GM13977 (cell line): ENCODE data around the gene GPR55.

Experiments used
- DNase-seq: peaks from one replicate; pipeline ENCODE4 v3.0.0; 2012; ENCODE audit warnings: low spot score
- CTCF ChIP-seq: IDR thresholded peaks from 2 replicates; pipeline ENCODE4 v1.5.1; 2012; ENCODE audit warnings: mild to moderate bottlenecking, control low read depth; ENCODE audit not compliant: insufficient read depth; ENCODE audit errors: extremely low read depth, missing control alignments
- in situ Hi-C: fragments of 300-500 bp; cut with MboI; formaldehyde crosslinking; loops from one replicate; pipeline ENCODE4 v1.12.0; 2022; ENCODE audit warnings: low sequenced_read_pairs, low pct_unique_long_range_greater_than_20kb, mixed read lengths, inconsistent platforms; ENCODE audit not compliant: unreplicated experiment

Gene GPR55

DNA sequence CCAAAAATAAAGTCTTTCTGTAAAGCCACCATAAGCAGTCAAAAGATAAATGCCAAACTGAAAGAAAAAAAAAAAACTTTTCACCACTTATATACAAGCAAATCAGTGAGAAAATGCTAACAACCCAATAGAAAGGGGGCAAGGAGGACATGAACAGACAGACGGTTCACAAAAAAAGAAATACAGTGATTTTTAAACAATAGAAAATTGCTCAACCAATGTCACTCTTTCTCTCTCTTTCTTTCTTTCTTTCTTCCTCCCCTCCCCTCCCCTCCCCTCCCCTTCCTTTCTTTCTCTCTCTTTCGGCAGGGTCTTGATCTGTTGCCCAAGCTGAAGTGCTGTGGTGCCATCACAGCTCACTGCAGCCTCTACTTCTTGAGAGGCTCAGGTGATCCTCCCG lies 42.1 kb upstream of the GPR55 start:
- no peak for DNase-seq
- in situ Hi-C loops: no loop called here
- TF ChIP-seq CTCF: no peak

DNA sequence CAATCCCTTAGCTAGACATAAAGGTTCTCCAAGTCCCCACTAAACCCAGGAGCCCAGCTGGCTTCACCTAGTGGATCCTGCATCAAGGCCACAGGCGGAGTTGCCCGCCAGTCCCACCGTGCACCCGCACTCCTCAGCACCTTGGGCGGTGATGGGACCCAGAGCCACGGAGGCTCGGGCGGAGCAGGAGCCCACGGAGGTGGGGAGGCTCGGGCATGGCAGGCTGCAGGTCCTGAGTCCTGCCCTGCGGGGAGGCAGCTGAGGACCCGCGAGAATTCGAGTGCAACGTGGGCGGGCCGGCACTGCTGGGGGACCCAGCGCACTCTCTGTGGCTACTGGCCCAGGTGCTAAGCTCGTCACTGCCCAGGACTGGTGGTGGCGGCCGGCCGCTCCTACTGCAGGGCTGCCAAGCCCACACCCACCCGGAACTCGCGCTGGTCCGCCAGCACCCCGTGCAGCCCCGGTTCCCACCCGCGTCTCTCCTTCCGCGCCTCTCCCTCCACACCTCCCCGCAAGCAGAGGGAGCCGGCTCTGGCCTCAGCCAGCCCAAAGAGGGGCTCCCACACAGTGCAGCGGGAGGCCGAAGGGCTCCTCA lies 39.2 kb upstream of the GPR55 start:
- no peak for DNase-seq
- in situ Hi-C loops: no loop called here
- no peak for TF ChIP-seq CTCF

GRCh38 chr2:230961091-230961491 lies 36.0 kb upstream of the GPR55 start:
- in situ Hi-C loops: no loop called here
- DNase-seq: no peak
- no peak for TF ChIP-seq CTCF

DNA sequence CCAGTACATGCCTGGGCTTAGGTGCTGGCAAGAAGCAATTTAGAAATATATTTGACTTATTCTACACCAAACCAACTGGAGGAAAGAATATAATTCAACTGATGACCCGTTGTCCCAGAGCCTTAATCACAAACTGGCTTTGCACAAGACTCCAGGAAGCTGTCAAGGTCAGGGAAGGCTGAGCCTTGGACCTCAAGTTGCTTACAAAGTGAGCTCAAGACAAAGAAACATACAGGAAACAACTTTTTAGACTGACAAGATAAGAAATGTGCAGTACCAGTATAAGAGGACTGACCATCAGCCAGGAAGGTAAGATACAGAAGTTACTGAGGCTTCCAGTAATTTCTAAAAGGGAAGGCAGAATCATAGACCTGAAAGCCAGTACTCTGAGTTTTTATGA lies 35.0 kb upstream of the GPR55 start:
- in situ Hi-C loops: no loop called here
- no peak for DNase-seq
- TF ChIP-seq CTCF: no peak

DNA sequence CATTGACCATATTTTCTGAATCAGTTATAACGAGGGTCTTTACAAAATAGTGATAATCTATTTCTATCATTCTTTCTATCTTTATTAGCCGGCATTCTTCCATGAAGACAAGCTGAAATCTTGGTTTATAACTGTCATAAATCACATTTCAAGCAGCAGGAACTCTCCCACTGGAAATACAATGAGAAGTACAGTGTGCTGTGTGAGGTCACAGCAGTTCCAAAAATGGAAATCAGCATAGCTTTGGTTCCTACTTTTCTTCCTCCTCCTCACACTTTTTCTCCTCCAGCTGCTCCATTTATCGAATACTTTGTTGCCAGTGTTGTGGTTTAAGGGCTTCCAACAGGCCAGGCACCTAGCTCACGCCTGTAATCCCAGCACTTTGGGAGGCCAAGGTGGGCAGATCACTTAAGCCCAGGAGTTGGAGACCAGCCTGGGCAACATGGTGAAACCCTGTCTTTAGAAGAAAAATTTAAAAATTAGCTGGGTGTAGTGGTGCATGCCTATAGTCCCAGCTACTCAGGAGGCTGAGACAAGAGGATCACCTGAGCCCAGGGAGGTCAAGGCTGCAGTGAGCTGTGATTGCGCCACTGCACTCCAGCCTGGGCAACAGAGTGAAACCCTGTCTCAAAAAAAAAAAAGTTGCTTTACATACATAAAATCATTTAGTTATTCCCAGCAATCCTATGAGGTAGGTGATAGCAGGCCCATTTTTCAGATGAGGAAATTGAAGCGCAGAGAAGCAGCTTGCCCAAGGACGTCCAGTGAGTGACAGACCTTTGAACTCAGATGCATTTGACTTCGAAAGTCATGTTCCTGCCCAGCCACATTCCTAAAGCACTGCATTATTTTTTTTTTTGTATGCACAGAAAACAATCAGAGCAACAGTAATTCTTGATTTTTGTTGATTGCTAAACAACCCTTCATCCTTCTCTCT lies 34.0 kb upstream of the GPR55 start:
- in situ Hi-C loops: no loop called here
- no peak for TF ChIP-seq CTCF
- DNase-seq: no peak

DNA sequence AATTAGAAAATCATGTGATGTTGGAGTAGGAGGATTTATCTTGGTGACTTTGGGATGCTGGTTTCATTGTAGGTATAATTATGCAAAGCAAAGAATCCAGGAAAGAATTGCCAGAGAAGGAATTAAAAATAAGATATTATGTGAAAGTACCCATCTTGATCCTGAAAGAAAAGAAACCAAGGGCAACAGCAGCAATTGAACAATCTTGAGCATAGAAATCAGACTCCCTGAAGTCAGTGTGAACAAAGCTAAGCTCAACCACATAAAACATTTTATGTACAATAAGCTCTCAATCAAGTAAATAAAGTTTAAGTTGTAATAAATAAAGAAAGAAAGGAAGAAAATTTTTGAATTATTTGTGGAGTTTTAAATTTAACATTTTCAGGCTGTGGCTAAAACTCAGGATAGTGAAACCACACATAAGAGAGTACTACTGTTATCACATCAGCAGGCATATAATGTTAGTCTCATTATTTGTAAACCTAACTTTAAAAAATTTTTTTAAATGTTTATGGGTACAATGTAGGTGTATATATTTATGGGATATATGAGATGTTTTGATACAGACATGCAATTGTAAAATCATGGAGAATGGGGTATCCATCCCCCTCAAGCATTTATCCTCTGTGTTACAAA lies 32.8 kb upstream of the GPR55 start:
- DNase-seq: no peak
- TF ChIP-seq CTCF: no peak
- in situ Hi-C loops: no loop called here
